ENCODE results near the gene EIF3J.
"Not testable (repeated sequence)": the region's sequence is repeated elsewhere in the genome, so short reads cannot be mapped to it uniquely, and the experiment has no call there.

Gene EIF3J

GRCh38 chr15:44545913-44546802 lies 9.2 kb downstream of the EIF3J start:
- TF ChIP-seq, protein P1, sequence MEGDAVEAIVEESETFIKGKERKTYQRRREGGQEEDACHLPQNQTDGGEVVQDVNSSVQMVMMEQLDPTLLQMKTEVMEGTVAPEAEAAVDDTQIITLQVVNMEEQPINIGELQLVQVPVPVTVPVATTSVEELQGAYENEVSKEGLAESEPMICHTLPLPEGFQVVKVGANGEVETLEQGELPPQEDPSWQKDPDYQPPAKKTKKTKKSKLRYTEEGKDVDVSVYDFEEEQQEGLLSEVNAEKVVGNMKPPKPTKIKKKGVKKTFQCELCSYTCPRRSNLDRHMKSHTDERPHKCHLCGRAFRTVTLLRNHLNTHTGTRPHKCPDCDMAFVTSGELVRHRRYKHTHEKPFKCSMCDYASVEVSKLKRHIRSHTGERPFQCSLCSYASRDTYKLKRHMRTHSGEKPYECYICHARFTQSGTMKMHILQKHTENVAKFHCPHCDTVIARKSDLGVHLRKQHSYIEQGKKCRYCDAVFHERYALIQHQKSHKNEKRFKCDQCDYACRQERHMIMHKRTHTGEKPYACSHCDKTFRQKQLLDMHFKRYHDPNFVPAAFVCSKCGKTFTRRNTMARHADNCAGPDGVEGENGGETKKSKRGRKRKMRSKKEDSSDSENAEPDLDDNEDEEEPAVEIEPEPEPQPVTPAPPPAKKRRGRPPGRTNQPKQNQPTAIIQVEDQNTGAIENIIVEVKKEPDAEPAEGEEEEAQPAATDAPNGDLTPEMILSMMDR (IDR thresholded peaks at IDR 0.05; ENCODE audit: insufficient read depth, low read length, poor library complexity, severe bottlenecking) = peak; percentile 35
- peak; percentile 49 for DNase-seq (ENCODE audit: extremely low read depth, insufficient read length)
- no peaks in the 10 kb centered on the region for H3K27me3 ChIP-seq (replicated peaks; ENCODE audit: control insufficient read depth, insufficient read depth, low read length)
- no peaks in the 10 kb centered on the region; the same call in 1 of the 2 replicates for H3K36me3 ChIP-seq (ENCODE audit: control insufficient read depth, insufficient read depth, low read length)
- peak overlapping the region; percentile 37 for H3K4me3 ChIP-seq (replicated peaks; ENCODE audit: low read depth, low read length)

- DNase-seq (ENCODE audit: extremely low read depth, insufficient read length); H3K27me3 ChIP-seq (replicated peaks; ENCODE audit: control insufficient read depth, insufficient read depth, low read length); H3K4me3 ChIP-seq (replicated peaks; ENCODE audit: low read depth, low read length); H3K36me3 ChIP-seq (ENCODE audit: control insufficient read depth, insufficient read depth, low read length): not testable (repeated sequence)
Observed at GRCh38 chr15:44549152-44549551, 12.2 kb downstream of the EIF3J start.

DNA sequence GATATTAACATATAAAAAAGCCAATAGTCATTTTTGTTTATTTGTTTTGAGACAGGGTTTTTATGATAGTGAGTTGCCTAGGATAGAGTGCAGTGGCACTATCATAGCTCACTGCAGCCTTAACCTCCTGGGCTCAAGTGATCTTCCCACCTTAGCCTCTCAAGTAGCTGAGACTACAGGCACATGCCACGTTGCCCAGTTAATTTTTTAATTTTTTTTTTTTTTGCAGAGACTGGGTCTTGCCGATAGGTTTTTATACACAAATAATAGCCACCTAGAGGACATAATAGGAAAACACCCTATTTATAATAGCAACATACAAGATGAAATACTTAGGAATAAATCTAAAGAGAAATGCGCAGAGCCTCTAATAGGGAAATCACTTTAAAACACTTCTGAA lies 13.3 kb downstream of the EIF3J start:
- no peak for DNase-seq (ENCODE audit: extremely low read depth, insufficient read length)
- H3K27me3 ChIP-seq (replicated peaks; ENCODE audit: control insufficient read depth, insufficient read depth, low read length) = no peaks in the 10 kb centered on the region
- peaks cover 4% of the 10 kb centered on the region; the same call in 1 of the 2 replicates for H3K36me3 ChIP-seq (ENCODE audit: control insufficient read depth, insufficient read depth, low read length)
- no peak overlapping the region for H3K4me3 ChIP-seq (replicated peaks; ENCODE audit: low read depth, low read length)
- TF ChIP-seq, protein P1 (IDR thresholded peaks at IDR 0.05; ENCODE audit: insufficient read depth, low read length, poor library complexity, severe bottlenecking) = peak; percentile 19

DNA sequence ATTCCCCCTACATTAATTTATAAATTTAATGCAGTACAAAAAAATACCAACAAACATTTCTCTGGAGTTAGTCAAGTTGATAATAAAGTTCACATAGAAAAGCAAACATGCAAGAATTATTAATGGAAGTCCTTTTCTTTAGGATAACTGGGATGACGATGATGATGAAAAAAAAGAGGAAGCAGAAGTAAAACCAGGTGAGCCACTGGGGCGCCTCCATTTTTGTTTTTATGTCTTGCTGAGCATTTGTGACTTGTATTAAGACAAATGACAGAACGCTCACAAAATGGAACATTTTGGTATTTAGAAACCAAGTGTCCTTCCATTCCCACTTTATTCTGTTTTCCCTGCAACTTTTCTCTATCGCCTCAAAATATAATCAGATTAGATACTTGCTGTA lies 13.8 kb downstream of the EIF3J start:
- Histone ChIP-seq H3K4me3 (replicated peaks; ENCODE audit: low read depth, low read length) (no peak overlapping the region), H3K36me3 (ENCODE audit: control insufficient read depth, insufficient read depth, low read length) (peaks cover 6% of the 10 kb centered on the region; the same call in 1 of the 2 replicates), H3K27me3 (replicated peaks; ENCODE audit: control insufficient read depth, insufficient read depth, low read length) (no peaks in the 10 kb centered on the region)
- no peak for DNase-seq (ENCODE audit: extremely low read depth, insufficient read length)
- TF ChIP-seq, protein P1 (IDR thresholded peaks at IDR 0.05; ENCODE audit: insufficient read depth, low read length, poor library complexity, severe bottlenecking) = no peak

DNA sequence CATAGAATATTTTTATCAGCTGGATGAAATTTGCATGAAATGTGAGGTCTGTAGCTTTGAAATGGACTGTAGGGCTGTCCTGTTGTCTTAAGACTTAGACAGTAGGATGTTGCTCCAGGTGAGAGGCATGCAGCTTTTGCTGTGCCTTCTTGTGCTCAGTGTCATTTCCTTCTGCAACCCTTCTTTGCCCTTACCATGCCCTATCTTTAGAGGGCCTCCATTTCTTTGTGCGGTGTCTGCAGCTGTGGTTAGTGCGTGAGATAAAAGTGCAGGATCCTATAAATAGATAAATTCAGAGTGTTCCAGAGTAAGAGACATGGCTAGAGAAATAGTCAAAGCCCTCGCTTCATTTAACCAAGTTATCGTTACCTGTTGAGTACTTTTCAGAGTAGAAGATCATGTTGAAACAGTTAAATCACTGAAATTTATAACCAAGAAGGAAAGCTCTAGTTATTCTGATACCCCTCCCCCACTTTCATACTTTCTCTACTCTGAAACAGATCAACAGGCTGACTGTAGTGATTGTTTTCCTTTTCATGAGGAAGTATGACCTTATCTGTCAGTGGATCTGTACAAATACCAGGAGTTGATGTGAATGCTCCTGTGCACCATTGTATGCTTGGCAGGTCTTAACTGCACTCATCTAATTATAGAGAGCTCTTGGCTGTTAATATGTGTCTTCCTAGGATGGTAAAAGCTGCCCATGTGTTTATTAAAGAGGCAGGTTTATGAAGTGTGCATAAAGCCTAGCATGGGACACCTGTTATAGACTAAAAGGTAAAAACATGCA lies 18.2 kb downstream of the EIF3J start:
- peaks cover 14% of the 10 kb centered on the region for H3K36me3 ChIP-seq (ENCODE audit: control insufficient read depth, insufficient read depth, low read length)

DNA sequence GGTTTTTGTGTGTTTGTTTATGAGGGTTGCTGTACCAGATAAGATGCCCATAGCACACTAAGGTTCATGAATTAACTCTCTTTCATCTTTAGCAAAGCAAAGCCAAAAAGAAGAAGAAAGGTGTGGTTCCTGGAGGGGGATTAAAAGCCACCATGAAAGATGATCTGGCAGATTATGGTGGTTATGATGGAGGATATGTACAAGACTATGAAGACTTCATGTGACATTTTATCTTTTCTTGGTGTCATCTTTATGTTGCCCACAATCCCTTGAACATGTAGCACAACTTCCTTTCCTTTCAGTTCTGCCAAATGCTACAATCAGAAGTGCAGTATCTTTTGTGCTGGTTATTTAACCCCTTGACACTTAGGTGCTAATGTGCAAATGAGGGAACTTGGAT lies 24.0 kb downstream of the EIF3J start:
- not testable (repeated sequence) for H3K4me3 ChIP-seq (replicated peaks; ENCODE audit: low read depth, low read length); DNase-seq (ENCODE audit: extremely low read depth, insufficient read length); H3K27me3 ChIP-seq (replicated peaks; ENCODE audit: control insufficient read depth, insufficient read depth, low read length)
- peaks cover 25% of the 10 kb centered on the region for H3K36me3 ChIP-seq (ENCODE audit: control insufficient read depth, insufficient read depth, low read length)

More for the DNA sequence above, 18.2 kb downstream of the EIF3J start:
- Histone ChIP-seq H3K27me3 (replicated peaks; ENCODE audit: control insufficient read depth, insufficient read depth, low read length) (no peaks in the 10 kb centered on the region), H3K4me3 (replicated peaks; ENCODE audit: low read depth, low read length) (no peak overlapping the region)
- no peak for DNase-seq (ENCODE audit: extremely low read depth, insufficient read length)
- TF ChIP-seq, protein P1 (IDR thresholded peaks at IDR 0.05; ENCODE audit: insufficient read depth, low read length, poor library complexity, severe bottlenecking) = no peak

All from GM06990 (cell line).